Activated T-cell treated with anti-CD3 and anti-CD28 coated beads, Interleukin-2, amount 50 U/mL, for 4 hours (primary cell): ENCODE measurements around the gene ZNF618. TPM values are rescaled to one million over a fixed set of nuclear protein-coding genes. Genes with fewer than 3 reads are reported as not detected.
A peak's percentile ranks its signal among the peaks of the same experiment; 100 is the strongest.

ENCODE experiments used
- ATAC-seq, 2 donors: fragments of 200-7000 bp; cut with Tn5 transposase; one replicate each; pipeline ENCODE4 v1.10.0; 2021
- DNase-seq: peaks from one replicate; pipeline ENCODE4 v3.0.0-alpha.2; 2020
- H3K27me3 Mint-ChIP-seq: one replicate; pipeline ENCODE4 v1.8.0; 2021; ENCODE audit warnings: low read depth, mixed read lengths
- H3K36me3 Mint-ChIP-seq: one replicate; pipeline ENCODE4 v1.8.0; 2022; ENCODE audit warnings: mixed read lengths; ENCODE audit not compliant: insufficient read depth
- H3K4me1 Mint-ChIP-seq: one replicate; pipeline ENCODE4 v1.8.0; 2021; ENCODE audit warnings: low read depth, mixed read lengths
- H3K4me3 Mint-ChIP-seq: one replicate; pipeline ENCODE4 v1.8.0; 2021; ENCODE audit warnings: mild to moderate bottlenecking, moderate library complexity, mixed read lengths
- H3K9me3 Mint-ChIP-seq: one replicate; pipeline ENCODE4 v1.8.0; 2021; ENCODE audit warnings: mixed read lengths
- total RNA-seq, 3 donors: library from RNA; stranded (reverse); gene quantifications; one replicate each; pipeline ENCODE4 v1.2.1, GENCODE V29; 2021

Gene ZNF618
- total RNA-seq, 3 donors from 2014 or later, result 0.19 to 0.48 (median 0.21) TPM

DNA sequence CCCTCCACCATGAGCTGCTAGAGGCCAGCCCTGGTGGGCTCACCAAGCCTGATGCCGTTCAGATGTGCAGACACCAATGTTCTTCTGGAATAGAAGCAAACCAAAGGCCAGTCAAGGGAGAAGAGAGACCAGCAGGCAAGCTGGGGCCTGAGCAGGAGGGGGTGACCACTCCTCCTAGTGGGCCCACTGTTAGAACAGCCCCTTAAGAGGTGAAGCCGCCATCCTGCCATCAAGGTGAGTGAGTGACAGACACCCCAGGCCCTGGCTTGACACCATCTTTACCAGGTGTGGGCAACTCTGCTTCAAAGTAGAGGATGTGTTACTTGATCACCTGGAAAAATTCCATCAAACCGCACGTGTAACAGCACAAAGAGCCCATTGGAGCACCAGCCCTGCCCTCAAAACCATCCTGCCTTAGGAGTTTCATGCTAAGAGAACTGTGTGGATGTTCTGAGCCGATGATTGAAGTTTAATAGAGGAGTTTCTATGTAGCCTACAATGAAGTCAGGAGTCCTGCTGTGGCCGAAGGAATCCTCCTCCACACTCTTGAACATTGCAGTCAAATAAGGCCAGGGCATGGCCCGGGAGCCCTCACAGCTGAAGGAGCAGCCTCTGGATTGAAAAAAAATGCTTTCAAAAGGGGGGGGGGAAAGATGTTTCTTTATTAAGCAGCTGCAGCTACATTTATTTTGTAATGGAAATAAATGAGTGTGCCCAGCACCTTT lies 181.2 kb downstream of the ZNF618 start:
- ATAC-seq, result no peak
- Mint-ChIP-seq H3K36me3 (no peaks in the 10 kb centered on the region), H3K4me3 (no peak overlapping the region)

GRCh38 chr9:114058688-114059046 lies 182.6 kb downstream of the ZNF618 start:
- no peaks in the 10 kb centered on the region for H3K9me3 Mint-ChIP-seq
- no peak for DNase-seq

More for the DNA sequence above, 181.2 kb downstream of the ZNF618 start:
- H3K9me3 Mint-ChIP-seq, result no peaks in the 10 kb centered on the region
- H3K27me3 Mint-ChIP-seq, result peaks cover 5% of the 10 kb centered on the region
- no peak for DNase-seq
- H3K4me1 Mint-ChIP-seq, result no peaks in the 10 kb centered on the region

GRCh38 chr9:114059047-114059803 lies 183.1 kb downstream of the ZNF618 start:
- ATAC-seq (no peak), DNase-seq (no peak)
- peaks cover 12% of the 10 kb centered on the region for H3K27me3 Mint-ChIP-seq
- H3K36me3 Mint-ChIP-seq, result no peaks in the 10 kb centered on the region
- no peak overlapping the region for H3K4me3 Mint-ChIP-seq
- H3K9me3 Mint-ChIP-seq, result no peaks in the 10 kb centered on the region
- no peaks in the 10 kb centered on the region for H3K4me1 Mint-ChIP-seq

More at GRCh38 chr9:114058688-114059046, 182.6 kb downstream of the ZNF618 start:
- no peak overlapping the region for H3K4me3 Mint-ChIP-seq
- H3K36me3 Mint-ChIP-seq, result no peaks in the 10 kb centered on the region
- H3K27me3 Mint-ChIP-seq, result peaks cover 12% of the 10 kb centered on the region
- H3K4me1 Mint-ChIP-seq, result no peaks in the 10 kb centered on the region
- ATAC-seq, result no peak

GRCh38 chr9:114060070-114060469 lies 184.0 kb downstream of the ZNF618 start:
- ATAC-seq (no peak), DNase-seq (no peak)
- H3K27me3 Mint-ChIP-seq, result peaks cover 12% of the 10 kb centered on the region
- no peak overlapping the region for H3K4me3 Mint-ChIP-seq
- no peaks in the 10 kb centered on the region for H3K9me3 Mint-ChIP-seq
- H3K36me3 Mint-ChIP-seq, result no peaks in the 10 kb centered on the region
- H3K4me1 Mint-ChIP-seq, result no peaks in the 10 kb centered on the region

DNA sequence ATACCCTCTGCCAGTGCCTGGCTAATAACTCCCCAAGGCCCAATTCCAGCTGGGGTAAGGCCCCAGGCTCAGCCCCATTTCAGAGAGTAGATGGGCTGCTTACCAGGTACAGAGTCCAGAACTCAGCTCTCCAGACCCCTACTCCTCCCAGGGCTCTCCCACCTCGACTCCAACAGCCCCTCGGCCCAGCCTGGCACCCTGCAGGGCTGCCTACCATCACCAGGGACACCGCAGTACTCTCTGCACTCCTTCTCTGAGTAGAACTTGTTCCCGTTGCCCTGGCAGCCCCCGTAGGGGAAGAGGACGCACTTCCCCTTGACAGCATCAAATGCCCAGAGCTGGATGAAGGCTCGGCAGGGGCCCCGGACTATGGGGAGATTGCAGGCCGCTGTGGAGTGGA lies 184.6 kb downstream of the ZNF618 start:
- DNase-seq (no peak), ATAC-seq (no peak)
- no peaks in the 10 kb centered on the region for H3K36me3 Mint-ChIP-seq
- H3K27me3 Mint-ChIP-seq, result peaks cover 12% of the 10 kb centered on the region
- H3K4me3 Mint-ChIP-seq, result no peak overlapping the region
- no peaks in the 10 kb centered on the region for H3K9me3 Mint-ChIP-seq
- H3K4me1 Mint-ChIP-seq, result no peaks in the 10 kb centered on the region

- Mint-ChIP-seq H3K36me3 (no peaks in the 10 kb centered on the region), H3K9me3 (no peaks in the 10 kb centered on the region), H3K27me3 (peaks cover 12% of the 10 kb centered on the region), H3K4me3 (no peak overlapping the region), H3K4me1 (no peaks in the 10 kb centered on the region)
- no peak for DNase-seq
- ATAC-seq, result no peak
These were observed 185.2 kb downstream of the ZNF618 start for GRCh38 chr9:114061292-114061691.

DNA sequence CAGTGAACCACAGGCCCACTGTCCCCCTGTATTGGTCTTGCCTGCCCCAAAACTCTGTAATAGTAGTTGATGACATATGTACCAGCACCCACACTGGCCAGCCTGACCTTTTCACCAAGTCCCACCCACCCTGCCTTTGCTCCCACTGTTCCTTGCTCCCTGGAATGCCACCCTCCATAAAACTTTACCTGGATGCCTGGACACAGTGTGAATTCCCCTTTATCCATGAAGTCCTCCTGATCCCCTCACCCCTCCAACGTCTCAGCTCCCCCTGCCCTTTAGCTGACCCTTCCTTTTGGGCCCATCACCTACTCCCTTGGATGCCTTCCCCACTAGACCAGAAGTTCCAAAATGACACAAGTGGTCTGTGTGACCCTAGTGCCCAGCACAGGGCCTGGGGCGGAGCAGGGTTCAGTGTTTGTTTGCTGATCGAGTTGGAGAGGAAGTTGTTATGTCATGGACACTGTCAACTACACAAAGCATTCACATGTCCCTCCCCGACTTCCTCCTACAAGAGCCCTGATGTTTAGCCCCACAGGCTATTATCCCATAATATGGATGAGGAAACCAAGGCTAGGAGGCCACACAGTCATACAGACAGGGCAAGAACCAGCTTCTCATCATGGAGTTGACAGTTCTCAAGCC lies 185.8 kb downstream of the ZNF618 start:
- Mint-ChIP-seq H3K27me3 (peaks cover 12% of the 10 kb centered on the region), H3K4me3 (no peak overlapping the region), H3K4me1 (no peaks in the 10 kb centered on the region), H3K36me3 (no peaks in the 10 kb centered on the region), H3K9me3 (no peaks in the 10 kb centered on the region)
- ATAC-seq (no peak), DNase-seq (no peak)

GRCh38 chr9:114065304-114065703 lies 189.2 kb downstream of the ZNF618 start:
- no peaks in the 10 kb centered on the region for H3K36me3 Mint-ChIP-seq
- no peak overlapping the region for H3K4me3 Mint-ChIP-seq
- H3K9me3 Mint-ChIP-seq, result no peaks in the 10 kb centered on the region
- H3K4me1 Mint-ChIP-seq, result no peaks in the 10 kb centered on the region
- H3K27me3 Mint-ChIP-seq, result peaks cover 12% of the 10 kb centered on the region
- no peak for DNase-seq
- no peak for ATAC-seq

GRCh38 chr9:114069476-114070187 lies 193.5 kb downstream of the ZNF618 start:
- no peak for ATAC-seq
- no peaks in the 10 kb centered on the region for H3K27me3 Mint-ChIP-seq
- H3K4me1 Mint-ChIP-seq, result no peaks in the 10 kb centered on the region
- DNase-seq, result no peak
- no peaks in the 10 kb centered on the region for H3K36me3 Mint-ChIP-seq
- no peak overlapping the region for H3K4me3 Mint-ChIP-seq
- no peaks in the 10 kb centered on the region for H3K9me3 Mint-ChIP-seq

DNA sequence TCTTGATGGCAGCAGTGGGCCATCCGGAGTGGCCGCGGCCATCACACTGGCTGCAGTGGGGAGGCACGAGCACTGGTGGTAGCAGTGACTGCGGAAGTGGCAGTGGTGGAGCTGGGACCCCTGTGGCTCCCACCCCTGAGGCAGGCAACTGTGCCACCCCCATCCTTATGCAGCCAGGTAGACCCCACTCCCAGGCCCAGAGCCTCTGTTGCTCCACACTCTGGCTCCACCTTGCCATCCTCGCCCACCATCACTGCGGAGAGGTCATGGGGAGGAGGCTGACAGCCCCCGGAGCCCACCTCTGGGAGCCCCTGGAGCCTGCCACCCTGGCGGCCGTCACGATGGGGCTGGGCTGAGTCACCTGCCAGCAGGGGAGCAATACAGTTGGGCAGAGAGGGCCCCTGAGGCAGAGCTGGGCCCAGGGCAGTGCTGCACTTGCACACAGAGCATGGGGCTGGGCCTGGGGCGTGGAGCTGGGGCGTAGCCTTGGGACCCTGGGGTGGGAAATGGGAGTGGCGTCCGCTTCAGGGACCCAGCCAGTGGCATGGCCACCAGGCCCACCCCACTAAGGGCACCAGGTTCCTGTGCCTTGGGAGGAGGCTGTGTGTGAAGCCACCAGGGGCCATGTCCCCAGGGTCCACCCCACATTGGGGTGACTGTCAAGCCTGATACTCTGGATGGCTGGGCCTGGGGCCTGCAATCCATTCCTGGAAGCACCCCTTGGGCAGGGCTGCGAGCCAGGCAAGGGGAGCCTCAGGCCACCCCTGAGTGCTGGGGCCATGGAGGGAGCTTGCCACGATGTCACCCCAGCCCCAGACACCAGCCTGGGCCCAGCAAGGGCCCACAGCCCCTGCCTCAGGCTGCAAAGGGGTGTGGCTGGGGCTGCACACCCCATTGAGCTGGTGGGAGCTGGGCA lies 194.3 kb downstream of the ZNF618 start:
- no peak overlapping the region for H3K4me3 Mint-ChIP-seq
- H3K4me1 Mint-ChIP-seq, result no peaks in the 10 kb centered on the region
- DNase-seq (no peak), ATAC-seq (peak in 1 of 2 donors; percentile 21)
- peaks cover 3% of the 10 kb centered on the region for H3K27me3 Mint-ChIP-seq
- no peaks in the 10 kb centered on the region for H3K36me3 Mint-ChIP-seq
- H3K9me3 Mint-ChIP-seq, result no peaks in the 10 kb centered on the region

DNA sequence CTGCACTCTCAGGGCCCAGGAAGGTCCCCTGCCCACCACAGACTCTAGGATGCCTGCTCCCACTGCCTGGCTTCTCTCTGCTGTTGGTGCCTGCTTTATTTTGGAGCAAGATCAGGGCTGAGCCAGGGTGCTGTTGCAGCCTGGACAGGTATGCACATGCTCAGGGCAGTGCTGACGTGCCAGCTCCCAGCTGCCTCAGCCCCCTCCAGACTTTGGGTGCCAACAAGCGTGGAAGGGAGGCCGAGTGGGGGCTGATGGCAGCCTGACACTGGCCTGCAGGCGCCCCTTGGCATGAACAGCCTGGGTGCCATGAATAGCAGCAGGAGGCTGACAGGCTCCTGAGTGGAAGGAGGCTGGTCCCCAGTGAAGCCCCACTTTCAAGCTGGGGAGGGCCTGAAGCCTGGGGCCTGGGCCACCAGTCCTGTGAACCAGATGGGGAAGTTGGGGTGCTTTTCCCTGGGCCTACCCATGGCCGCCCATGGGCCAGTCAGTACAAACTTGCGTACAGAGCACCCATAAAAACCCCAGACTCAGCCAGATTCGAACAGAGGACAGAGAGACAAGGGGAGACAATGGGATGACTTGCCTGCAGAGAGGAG lies 195.2 kb downstream of the ZNF618 start:
- H3K36me3 Mint-ChIP-seq, result no peaks in the 10 kb centered on the region
- DNase-seq (no peak), ATAC-seq (no peak)
- no peaks in the 10 kb centered on the region for H3K9me3 Mint-ChIP-seq
- peaks cover 7% of the 10 kb centered on the region for H3K27me3 Mint-ChIP-seq
- H3K4me3 Mint-ChIP-seq, result no peak overlapping the region
- no peaks in the 10 kb centered on the region for H3K4me1 Mint-ChIP-seq

DNA sequence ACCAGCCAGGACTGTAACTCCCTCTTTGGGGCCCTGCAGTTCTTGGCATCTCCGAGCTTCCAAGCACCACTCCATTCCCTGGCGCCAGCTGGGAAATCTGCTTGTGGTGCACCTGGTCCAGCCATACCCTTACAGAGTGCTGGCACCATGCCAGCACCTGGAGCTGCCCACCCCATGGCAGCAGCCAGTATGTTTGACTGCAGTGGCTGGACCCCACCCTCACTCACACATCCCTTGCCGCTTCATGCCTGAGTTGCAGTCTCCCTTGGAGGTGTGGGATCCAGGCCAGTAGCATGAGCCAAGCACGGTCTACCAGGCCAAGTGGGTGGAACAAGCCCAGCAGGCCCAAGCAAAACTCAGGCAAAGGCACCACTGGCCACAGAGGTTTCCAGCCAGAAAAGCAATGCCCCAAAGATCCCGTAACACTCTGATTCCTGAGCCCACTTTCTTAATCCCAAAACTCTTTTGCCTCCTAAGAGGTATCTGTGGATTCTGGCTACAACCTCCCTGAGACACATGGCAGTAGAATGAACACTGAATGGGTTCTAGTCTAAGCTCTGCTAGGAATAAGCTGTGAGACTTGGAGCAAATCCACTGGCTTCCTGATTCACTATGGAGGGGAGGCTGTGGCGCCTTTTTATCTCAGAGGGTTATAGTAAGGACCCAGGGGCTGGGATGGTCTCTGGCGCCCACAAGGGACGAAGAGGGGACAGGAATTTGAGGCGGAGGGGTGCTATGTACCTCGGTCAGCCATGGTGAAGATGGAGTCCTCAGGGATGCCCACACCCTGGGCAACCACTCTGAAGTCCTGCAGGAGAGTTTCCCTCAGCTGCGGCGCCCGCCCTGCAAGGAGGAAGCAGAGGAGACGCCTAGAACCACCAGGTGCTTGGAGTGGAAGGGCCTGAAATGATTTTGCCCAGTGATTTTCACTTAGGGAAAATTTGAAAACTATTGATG lies 196.4 kb downstream of the ZNF618 start:
- ATAC-seq (no peak), DNase-seq (no peak)
- peaks cover 16% of the 10 kb centered on the region for H3K27me3 Mint-ChIP-seq
- H3K36me3 Mint-ChIP-seq, result no peaks in the 10 kb centered on the region
- H3K9me3 Mint-ChIP-seq, result no peaks in the 10 kb centered on the region
- H3K4me1 Mint-ChIP-seq, result no peaks in the 10 kb centered on the region
- no peak overlapping the region for H3K4me3 Mint-ChIP-seq
